VCaP (cell line): ENCODE data around the gene PLPP3.

Source experiments
- H3K27ac ChIP-seq: fragments of 450-650 bp; 2 replicates; pipeline ENCODE4 v1.5.1; 2017
- CTCF ChIP-seq: fragments of 450-650 bp; conservative IDR thresholded peaks from 2 replicates; pipeline ENCODE4 v1.5.1; 2017; ENCODE audit warnings: mild to moderate bottlenecking, moderate library complexity

PLPP3 gene

GRCh38 chr1:56563568-56563967 is 15.8 kb downstream of the PLPP3 start:
- TF ChIP-seq CTCF, result no peak
- no peak overlapping the region for H3K27ac ChIP-seq

- TF ChIP-seq CTCF, result no peak
- H3K27ac ChIP-seq, result no peak overlapping the region
These were observed 16.4 kb downstream of the PLPP3 start for GRCh38 chr1:56562891-56563452.

- no peak overlapping the region for H3K27ac ChIP-seq
- TF ChIP-seq CTCF, result no peak
These were observed 17.9 kb downstream of the PLPP3 start for GRCh38 chr1:56561227-56562019.

GRCh38 chr1:56557746-56558145 is 21.6 kb downstream of the PLPP3 start:
- TF ChIP-seq CTCF, result no peak
- no peak overlapping the region for H3K27ac ChIP-seq

- TF ChIP-seq CTCF, result no peak
These were observed 23.9 kb downstream of the PLPP3 start for GRCh38 chr1:56555448-56555847.

GRCh38 chr1:56553046-56553445 is 26.3 kb downstream of the PLPP3 start:
- no peak for TF ChIP-seq CTCF
- H3K27ac ChIP-seq, result no peak overlapping the region

More at GRCh38 chr1:56555448-56555847, 23.9 kb downstream of the PLPP3 start:
- no peak overlapping the region for H3K27ac ChIP-seq

GRCh38 chr1:56552349-56552748 is 27.0 kb downstream of the PLPP3 start:
- no peak for TF ChIP-seq CTCF
- H3K27ac ChIP-seq, result no peak overlapping the region
